Natural killer cell (primary cell): ENCODE measurements around the gene RAMP1. TPM values are rescaled to one million over a fixed set of nuclear protein-coding genes. Genes with fewer than 3 reads are reported as not detected.

Source experiments
- ATAC-seq, 3 donors: fragments of 150-1000 bp in 2 of 3; fragments of 200-7000 bp in 1 of 3; cut with Tn5 transposase; 1 replicate in 1 of 3; 2 replicates in 2 of 3; pipeline ENCODE4 v1.10.0; 2021; ENCODE audit warnings: mild to moderate bottlenecking in 2 of 3, moderate library complexity in 2 of 3
- DNase-seq, 2 donors: peaks; one replicate each; pipeline versions ENCODE4 v3.0.0 to v3.0.0-alpha.2; 2013 to 2021; ENCODE audit warnings: mixed read lengths in 1 of 2
- H3K27ac ChIP-seq: one replicate; pipeline ENCODE4 v1.5.1; 2013; ENCODE audit warnings: mild to moderate bottlenecking, low read length
- H3K27me3 ChIP-seq: one replicate; pipeline ENCODE4 v1.6.1; 2013; ENCODE audit warnings: low read length; ENCODE audit not compliant: control insufficient read depth, insufficient read depth
- H3K36me3 ChIP-seq: one replicate; pipeline ENCODE4 v1.6.1; 2013; ENCODE audit warnings: low read length; ENCODE audit not compliant: control insufficient read depth, insufficient read depth
- H3K4me1 ChIP-seq: one replicate; pipeline ENCODE4 v1.6.1; 2013; ENCODE audit warnings: low read length; ENCODE audit not compliant: control insufficient read depth, insufficient read depth
- H3K4me3 ChIP-seq: one replicate; pipeline ENCODE4 v1.5.1; 2013; ENCODE audit warnings: low read length
- H3K9me3 ChIP-seq: one replicate; pipeline ENCODE4 v1.6.1; 2013; ENCODE audit warnings: low read length; ENCODE audit not compliant: control insufficient read depth, insufficient read depth
- H3K27ac Mint-ChIP-seq, 2 donors: one replicate each; pipeline ENCODE4 v1.8.0; 2022; ENCODE audit warnings: mild to moderate bottlenecking in 2 of 2, mixed read lengths in 2 of 2, moderate library complexity in 1 of 2
- H3K27me3 Mint-ChIP-seq, 2 donors: one replicate each; pipeline ENCODE4 v1.8.0; 2022; ENCODE audit warnings: low read depth in 2 of 2, mixed read lengths in 2 of 2
- H3K36me3 Mint-ChIP-seq: one replicate; pipeline ENCODE4 v1.8.0; 2022; ENCODE audit warnings: mixed read lengths
- H3K4me1 Mint-ChIP-seq, 2 donors: one replicate each; pipeline ENCODE4 v1.8.0; 2022; ENCODE audit warnings: mixed read lengths in 2 of 2
- H3K4me3 Mint-ChIP-seq: one replicate; pipeline ENCODE4 v1.8.0; 2022; ENCODE audit warnings: mild to moderate bottlenecking, moderate library complexity, mixed read lengths
- H3K9me3 Mint-ChIP-seq, 2 donors: one replicate each; pipeline ENCODE4 v1.8.0; 2022; ENCODE audit warnings: mixed read lengths in 2 of 2
- WGBS: methylation state at CpG from one replicate; pipeline ENCODE4 v1.1.7; 2013; ENCODE audit warnings: missing lambda C conversion rate; ENCODE audit not compliant: insufficient coverage; 5-methylcytosine and 5-hydroxymethylcytosine counted together
- intact Hi-C: fragments of 100-400 bp; cut with micrococcal nuclease; formaldehyde crosslinking; loops from one replicate; pipeline ENCODE4 v1.14.2; 2022
- total RNA-seq, 4 donors: library from RNA; stranded (reverse); fragments of 120-200 nt in 1 of 4; gene quantifications; one replicate each; pipeline versions ENCODE4 v1.2.3 to v1.2.4, GENCODE V29; 2013 to 2022
- TF ChIP-seq, protein P1 (sequence below): fragments of 200-600 bp; IDR thresholded peaks from one replicate; pipeline ENCODE4 v1.8.0; 2022; ENCODE audit warnings: antibody characterized with exemption

The RAMP1 gene
- total RNA-seq, 3 donors from 2014 or later (not counting 1 experiment from before 2014, with no cell fraction given): 3.9 to 11.0 (median 4.9) TPM

DNA sequence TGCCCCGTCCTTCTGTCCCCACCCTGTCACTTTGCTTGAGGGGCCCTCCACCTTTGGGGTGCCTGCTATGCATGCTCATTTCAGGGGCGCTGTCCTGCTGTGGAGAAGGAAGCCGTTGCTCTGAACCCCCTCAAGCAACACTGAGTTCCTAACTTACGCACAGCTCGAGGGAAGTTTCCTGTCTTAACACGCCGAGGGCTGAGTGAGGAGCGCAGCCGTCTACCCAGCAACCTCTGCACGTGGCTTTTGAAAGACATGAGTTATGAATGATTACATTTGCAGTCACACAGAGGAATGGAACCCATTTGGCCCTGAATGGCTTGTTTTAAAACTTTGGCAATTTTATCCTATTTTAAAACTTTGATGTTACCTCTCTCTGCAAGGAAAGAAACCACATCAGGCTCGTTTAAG lies 14.0 kb downstream of the RAMP1 start:
- DNase-seq: peak; percentile 14 to 42
- Histone ChIP-seq H3K4me1 (peaks cover 25% of the 10 kb centered on the region), H3K27ac (no peak overlapping the region), H3K4me3 (no peak overlapping the region), H3K9me3 (no peaks in the 10 kb centered on the region), H3K27me3 (no peaks in the 10 kb centered on the region), H3K36me3 (no peaks in the 10 kb centered on the region)
- TF ChIP-seq, protein P1, sequence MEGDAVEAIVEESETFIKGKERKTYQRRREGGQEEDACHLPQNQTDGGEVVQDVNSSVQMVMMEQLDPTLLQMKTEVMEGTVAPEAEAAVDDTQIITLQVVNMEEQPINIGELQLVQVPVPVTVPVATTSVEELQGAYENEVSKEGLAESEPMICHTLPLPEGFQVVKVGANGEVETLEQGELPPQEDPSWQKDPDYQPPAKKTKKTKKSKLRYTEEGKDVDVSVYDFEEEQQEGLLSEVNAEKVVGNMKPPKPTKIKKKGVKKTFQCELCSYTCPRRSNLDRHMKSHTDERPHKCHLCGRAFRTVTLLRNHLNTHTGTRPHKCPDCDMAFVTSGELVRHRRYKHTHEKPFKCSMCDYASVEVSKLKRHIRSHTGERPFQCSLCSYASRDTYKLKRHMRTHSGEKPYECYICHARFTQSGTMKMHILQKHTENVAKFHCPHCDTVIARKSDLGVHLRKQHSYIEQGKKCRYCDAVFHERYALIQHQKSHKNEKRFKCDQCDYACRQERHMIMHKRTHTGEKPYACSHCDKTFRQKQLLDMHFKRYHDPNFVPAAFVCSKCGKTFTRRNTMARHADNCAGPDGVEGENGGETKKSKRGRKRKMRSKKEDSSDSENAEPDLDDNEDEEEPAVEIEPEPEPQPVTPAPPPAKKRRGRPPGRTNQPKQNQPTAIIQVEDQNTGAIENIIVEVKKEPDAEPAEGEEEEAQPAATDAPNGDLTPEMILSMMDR: no peak
- WGBS: 29% methylated on average over 11 of the region's 11 CpGs
- Mint-ChIP-seq H3K9me3 (no peaks in the 10 kb centered on the region), H3K27ac (peak overlapping the region in 1 of 2 donors; percentile 60), H3K36me3 (no peaks in the 10 kb centered on the region), H3K4me1 (peaks cover 20 to 36% of the 10 kb centered on the region in 2 donors), H3K27me3 (peaks cover 0 to 9% of the 10 kb centered on the region in 2 donors), H3K4me3 (no peak overlapping the region)
- ATAC-seq: peak in 2 of 3 donors; percentile 40 to 64
- intact Hi-C loops: no loop called here

DNA sequence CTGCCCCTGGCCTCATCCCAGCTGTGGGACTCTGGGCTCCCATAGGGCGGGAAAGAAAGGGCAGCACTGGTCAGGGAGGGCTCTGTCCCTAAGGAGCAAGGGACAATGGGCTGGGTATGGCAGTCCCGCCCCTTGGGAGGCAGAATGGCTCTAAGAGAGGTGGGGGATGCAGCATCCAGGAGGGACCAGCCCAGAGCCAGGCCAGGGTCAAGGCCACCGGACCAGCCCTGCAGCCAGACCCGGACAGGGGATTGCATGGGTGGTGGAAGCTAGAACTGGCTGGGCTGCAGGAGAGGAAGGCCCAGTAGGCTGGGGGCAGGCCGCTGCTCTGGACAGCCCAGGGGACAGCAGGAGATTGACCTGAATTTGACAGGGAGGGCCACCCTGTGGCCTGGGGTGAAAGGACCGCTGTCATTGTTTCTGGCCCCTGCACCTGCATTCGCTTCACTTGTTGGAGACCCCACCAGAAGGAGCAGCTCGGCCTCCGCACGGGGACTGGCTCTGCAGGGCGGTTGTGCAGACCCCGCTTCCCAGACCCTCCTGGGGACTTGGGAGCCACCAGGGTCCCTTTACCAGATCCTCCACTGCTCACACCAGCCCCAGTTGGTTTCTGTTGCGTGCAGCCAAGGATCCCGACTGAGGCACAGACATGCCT lies 14.6 kb downstream of the RAMP1 start:
- no peak overlapping the region for H3K4me3 ChIP-seq
- peaks cover 19% of the 10 kb centered on the region for H3K4me1 ChIP-seq
- H3K4me1 Mint-ChIP-seq: peaks cover 14 to 30% of the 10 kb centered on the region in 2 donors
- DNase-seq: no peak
- H3K36me3 ChIP-seq: no peaks in the 10 kb centered on the region
- 94% methylated on average over 14 of the region's 14 CpGs for WGBS
- no peak overlapping the region for H3K27ac ChIP-seq
- H3K9me3 ChIP-seq: no peaks in the 10 kb centered on the region
- H3K9me3 Mint-ChIP-seq: no peaks in the 10 kb centered on the region
- no peak for ATAC-seq
- H3K36me3 Mint-ChIP-seq: no peaks in the 10 kb centered on the region
- no peak overlapping the region for H3K27ac Mint-ChIP-seq
- peaks cover 0 to 7% of the 10 kb centered on the region in 2 donors for H3K27me3 Mint-ChIP-seq
- H3K27me3 ChIP-seq: no peaks in the 10 kb centered on the region
- no peak overlapping the region for H3K4me3 Mint-ChIP-seq
- intact Hi-C loops: no loop called here
- TF ChIP-seq, protein P1: no peak

DNA sequence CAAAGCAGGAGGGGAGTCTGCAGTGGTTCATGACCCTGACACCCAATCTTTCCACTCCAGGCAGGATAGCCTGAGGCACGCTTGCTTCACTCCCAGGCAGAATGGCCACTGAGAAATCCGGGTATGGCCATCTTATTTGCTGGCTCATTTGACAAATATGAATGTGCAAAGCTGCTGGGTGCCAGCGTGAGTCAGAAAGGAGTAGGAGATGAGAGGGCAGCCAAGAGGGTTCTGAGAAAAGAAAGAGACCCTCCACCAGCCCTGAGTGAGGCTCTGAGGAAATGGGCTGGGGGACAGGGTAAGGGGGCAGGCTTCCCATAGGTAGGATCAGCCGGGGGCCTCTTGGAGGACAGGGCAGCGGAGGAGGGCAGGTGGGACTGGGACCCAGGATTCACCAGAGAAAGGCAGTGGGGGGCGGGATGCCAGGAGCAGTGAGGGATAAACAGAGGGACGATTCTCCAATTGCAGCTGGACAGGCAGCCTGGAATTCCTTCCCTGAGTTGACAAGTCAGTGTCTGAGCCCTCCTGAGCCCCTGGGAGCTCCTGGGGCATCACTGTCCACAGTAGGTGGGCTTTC lies 15.2 kb downstream of the RAMP1 start:
- peaks cover 8 to 24% of the 10 kb centered on the region in 2 donors for H3K4me1 Mint-ChIP-seq
- no peaks in the 10 kb centered on the region for H3K9me3 Mint-ChIP-seq
- no peak overlapping the region for H3K4me3 ChIP-seq
- no peaks in the 10 kb centered on the region for H3K36me3 Mint-ChIP-seq
- DNase-seq (no peak), ATAC-seq (no peak)
- H3K27ac ChIP-seq: no peak overlapping the region
- peaks cover 0 to 3% of the 10 kb centered on the region in 2 donors for H3K27me3 Mint-ChIP-seq
- intact Hi-C loops: no loop called here
- H3K27ac Mint-ChIP-seq: no peak overlapping the region
- TF ChIP-seq, protein P1: no peak
- H3K27me3 ChIP-seq: no peaks in the 10 kb centered on the region
- WGBS: 87% methylated on average over 7 of the region's 7 CpGs
- no peaks in the 10 kb centered on the region for H3K9me3 ChIP-seq
- no peak overlapping the region for H3K4me3 Mint-ChIP-seq
- no peaks in the 10 kb centered on the region for H3K36me3 ChIP-seq
- peaks cover 18% of the 10 kb centered on the region for H3K4me1 ChIP-seq
